A549 (cell line): ENCODE measurements around the gene BSPRY.

ENCODE experiments used
- MAFK ChIP-seq: fragments of 450-650 bp; IDR thresholded peaks from 2 replicates; pipeline ENCODE4 v1.6.1; 2014; ENCODE audit not compliant: partially characterized antibody
- RAD21 ChIP-seq, 2 experiments: fragments of >200 bp in 1 of 2; sonication (Bioruptor Twin) in 1 of 2; formaldehyde crosslinking in 1 of 2; IDR thresholded peaks in 1 of 2; conservative IDR thresholded peaks in 1 of 2; 2 replicates in 1 of 2; 3 replicates in 1 of 2; pipeline ENCODE4 v1.6.1; 2012 to 2018; ENCODE audit warnings: inconsistent platforms in 1 of 2
- RCOR1 ChIP-seq: fragments of 150-350 bp; IDR thresholded peaks from 2 replicates; pipeline ENCODE4 v1.6.1; 2014; ENCODE audit warnings: antibody characterized with exemption, low read length, low read depth

DNA sequence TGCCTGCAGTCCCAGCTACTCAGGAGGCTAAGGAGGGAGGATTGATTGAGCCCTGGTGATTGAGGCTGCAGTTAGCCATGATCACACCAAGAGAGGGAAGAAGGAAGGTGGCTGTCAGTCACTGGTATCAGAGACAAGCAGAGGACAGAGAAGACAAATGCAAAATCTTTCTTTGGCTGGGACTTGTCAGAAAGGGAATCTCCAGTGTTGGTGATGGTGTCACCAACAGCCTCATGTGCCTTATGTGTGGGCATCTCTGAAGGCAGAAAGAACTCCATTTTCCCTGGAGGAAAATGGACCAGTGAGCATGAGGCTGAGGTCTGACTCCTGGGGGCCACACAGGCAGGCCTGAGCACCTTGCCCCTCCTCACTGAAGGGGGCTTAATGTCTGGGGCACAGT is 34.1 kb upstream of the BSPRY start:
- TF ChIP-seq RAD21 (conservative IDR thresholded peaks at IDR 0.05 in 1 of 2, IDR thresholded peaks at IDR 0.05 in 1 of 2) (no peak), MAFK (no peak), RCOR1 (no peak)
